Fibroblast of lung (primary cell): ENCODE results near the gene ATP2B2. TPM values are rescaled to one million over a fixed set of nuclear protein-coding genes. Genes with fewer than 3 reads are reported as not detected.

ENCODE experiments used
- DNase-seq, 2 donors: peaks; one replicate each; pipeline versions ENCODE4 v3.0.0 to v3.0.0-alpha.2; 2010; ENCODE audit warnings: low read depth in 2 of 2
- H2AFZ ChIP-seq: 2 replicates; pipeline ENCODE4 v1.5.1; 2012; ENCODE audit warnings: low read length, control low read depth, inconsistent platforms
- H3K27ac ChIP-seq: 2 replicates; pipeline ENCODE4 v1.5.1; 2011; ENCODE audit warnings: low read length, control low read depth; ENCODE audit not compliant: insufficient read depth
- H3K27me3 ChIP-seq: 2 replicates; pipeline ENCODE4 v1.5.1; 2011; ENCODE audit warnings: mild to moderate bottlenecking, low read length; ENCODE audit not compliant: control insufficient read depth, insufficient read depth
- H3K36me3 ChIP-seq: 2 replicates; pipeline ENCODE4 v1.5.1; 2011; ENCODE audit warnings: low read length; ENCODE audit not compliant: control insufficient read depth, insufficient read depth
- H3K4me1 ChIP-seq: 2 replicates; pipeline ENCODE4 v1.5.1; 2011; ENCODE audit warnings: low read length; ENCODE audit not compliant: control insufficient read depth, insufficient read depth; ENCODE audit errors: extremely low read depth
- H3K4me2 ChIP-seq: 2 replicates; pipeline ENCODE4 v1.5.1; 2011; ENCODE audit warnings: low read length, control low read depth; ENCODE audit not compliant: insufficient read depth; ENCODE audit errors: extremely low read depth
- H3K4me3 ChIP-seq, 4 experiments: fragments of 200-600 bp in 1 of 4; sonication (generic) in 1 of 4; replicated peaks in 1 of 4; 2 replicates each; pipeline ENCODE4 v1.5.1; 2011 to 2016; ENCODE audit warnings: low read length in 4 of 4, low read depth in 3 of 4, mild to moderate bottlenecking in 3 of 4, control low read depth in 2 of 4, inconsistent platforms in 1 of 4, mixed read lengths in 1 of 4; ENCODE audit not compliant: insufficient read depth in 1 of 4; ENCODE audit errors: control extremely low read depth in 1 of 4
- H3K79me2 ChIP-seq: 2 replicates; pipeline ENCODE4 v1.5.1; 2012; ENCODE audit warnings: mild to moderate bottlenecking, low read length, inconsistent platforms; ENCODE audit not compliant: control insufficient read depth, insufficient read depth
- H3K9ac ChIP-seq: 2 replicates; pipeline ENCODE4 v1.5.1; 2011; ENCODE audit warnings: mild to moderate bottlenecking, low read length, control low read depth; ENCODE audit not compliant: insufficient read depth
- H3K9me3 ChIP-seq: 2 replicates; pipeline ENCODE4 v1.5.1; 2012; ENCODE audit warnings: low read depth, low read length; ENCODE audit not compliant: control insufficient read depth, insufficient read depth
- H4K20me1 ChIP-seq: 2 replicates; pipeline ENCODE4 v1.5.1; 2011; ENCODE audit warnings: low read length; ENCODE audit not compliant: control insufficient read depth, insufficient read depth; ENCODE audit errors: extremely low read depth
- CTCF ChIP-seq, 2 donors: IDR thresholded peaks in 1 of 2; conservative IDR thresholded peaks in 1 of 2; 1 replicate in 1 of 2; 2 replicates in 1 of 2; pipeline ENCODE4 v1.5.1; 2011 to 2012; ENCODE audit warnings: low read length in 2 of 2, control low read depth in 1 of 2, inconsistent platforms in 1 of 2, low read depth in 1 of 2, mild to moderate bottlenecking in 1 of 2
- EZH2 ChIP-seq: IDR thresholded peaks from 2 replicates; pipeline ENCODE4 v1.5.1; 2012; ENCODE audit warnings: low read length, control low read depth, mild to moderate bottlenecking; ENCODE audit errors: missing control alignments
- polyA plus RNA-seq, 2 donors: library from polyadenylated mRNA; depleted of rRNA in 1 of 2; stranded (reverse) in 1 of 2; unstranded in 1 of 2; fragments of >200 nt; gene quantifications; 2 replicates each; pipeline ENCODE4 v1.2.1, GENCODE V29; 2011 to 2012; ENCODE audit warnings: missing spikeins in 1 of 2
- total RNA-seq: library from RNA; depleted of rRNA; stranded (reverse); fragments of >200 nt; gene quantifications from 2 replicates; pipeline ENCODE4 v1.2.1, GENCODE V29; 2014

Gene ATP2B2
- total and polyA plus RNA-seq, 2 donors (not counting 1 experiment from before 2014, with no cell fraction given) = not detected

- Histone ChIP-seq H4K20me1 (no peaks in the 10 kb centered on the region), H3K27ac (no peak overlapping the region), H3K9ac (no peak overlapping the region), H3K79me2 (no peaks in the 10 kb centered on the region), H3K4me3 (no peak overlapping the region), H3K4me1 (peaks cover 16% of the 10 kb centered on the region), H2AFZ (no peak overlapping the region), H3K36me3 (no peaks in the 10 kb centered on the region), H3K9me3 (no peaks in the 10 kb centered on the region), H3K4me2 (no peak overlapping the region), H3K27me3 (no peaks in the 10 kb centered on the region)
- TF ChIP-seq CTCF (conservative IDR thresholded peaks at IDR 0.05 in 1 of 2, IDR thresholded peaks at IDR 0.05 in 1 of 2; ENCODE audit: low read depth in 1 of 2, low read length in 2 of 2) = no peak
- DNase-seq = no peak
Measured at GRCh38 chr3:10349801-10350200, 155.6 kb downstream of the ATP2B2 start.

DNA sequence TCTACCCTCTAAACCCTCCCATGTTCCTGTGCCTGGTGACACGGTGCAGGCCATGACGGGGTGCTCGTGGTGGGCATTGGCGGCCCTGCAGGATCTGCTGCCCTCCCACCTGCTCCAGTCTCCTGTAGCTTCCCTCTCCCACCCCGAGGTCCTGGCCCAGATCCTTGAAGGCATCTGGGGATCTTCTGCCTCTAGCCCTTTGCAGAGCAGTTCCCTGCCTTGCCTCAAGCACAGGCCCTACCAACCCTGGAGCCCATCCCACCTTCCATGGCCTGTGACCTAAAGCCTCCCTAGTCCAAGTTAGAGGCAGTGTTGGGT, 157.0 kb downstream of the ATP2B2 start:
- Histone ChIP-seq H4K20me1 (no peaks in the 10 kb centered on the region), H3K4me1 (peaks cover 11% of the 10 kb centered on the region), H2AFZ (no peak overlapping the region), H3K9ac (no peak overlapping the region), H3K4me2 (no peak overlapping the region), H3K27ac (no peak overlapping the region), H3K27me3 (no peaks in the 10 kb centered on the region), H3K36me3 (no peaks in the 10 kb centered on the region), H3K4me3 (no peak overlapping the region), H3K79me2 (no peaks in the 10 kb centered on the region), H3K9me3 (no peaks in the 10 kb centered on the region)
- no peak for TF ChIP-seq EZH2
- TF ChIP-seq CTCF (conservative IDR thresholded peaks at IDR 0.05 in 1 of 2, IDR thresholded peaks at IDR 0.05 in 1 of 2; ENCODE audit: low read depth in 1 of 2, low read length in 2 of 2) = no peak
- DNase-seq = no peak

GRCh38 chr3:10347648-10348403, 157.6 kb downstream of the ATP2B2 start:
- no peak overlapping the region for H3K27ac ChIP-seq
- no peaks in the 10 kb centered on the region for H3K27me3 ChIP-seq

More at GRCh38 chr3:10347648-10348403, 157.6 kb downstream of the ATP2B2 start:
- Histone ChIP-seq H3K4me3 (no peak overlapping the region), H3K9me3 (no peaks in the 10 kb centered on the region), H3K79me2 (no peaks in the 10 kb centered on the region), H3K4me1 (peaks cover 6% of the 10 kb centered on the region), H4K20me1 (no peaks in the 10 kb centered on the region), H2AFZ (no peak overlapping the region), H3K36me3 (no peaks in the 10 kb centered on the region), H3K9ac (no peak overlapping the region), H3K4me2 (no peak overlapping the region)
- TF ChIP-seq CTCF (conservative IDR thresholded peaks at IDR 0.05 in 1 of 2, IDR thresholded peaks at IDR 0.05 in 1 of 2; ENCODE audit: low read depth in 1 of 2, low read length in 2 of 2) (no peak), EZH2 (no peak)
- DNase-seq = no peak
